Measurements from ENCODE around the gene SPOPL.
"Not testable (repeated sequence)": the region's sequence is repeated elsewhere in the genome, so short reads cannot be mapped to it uniquely, and the experiment has no call there.

Gene SPOPL

DNA sequence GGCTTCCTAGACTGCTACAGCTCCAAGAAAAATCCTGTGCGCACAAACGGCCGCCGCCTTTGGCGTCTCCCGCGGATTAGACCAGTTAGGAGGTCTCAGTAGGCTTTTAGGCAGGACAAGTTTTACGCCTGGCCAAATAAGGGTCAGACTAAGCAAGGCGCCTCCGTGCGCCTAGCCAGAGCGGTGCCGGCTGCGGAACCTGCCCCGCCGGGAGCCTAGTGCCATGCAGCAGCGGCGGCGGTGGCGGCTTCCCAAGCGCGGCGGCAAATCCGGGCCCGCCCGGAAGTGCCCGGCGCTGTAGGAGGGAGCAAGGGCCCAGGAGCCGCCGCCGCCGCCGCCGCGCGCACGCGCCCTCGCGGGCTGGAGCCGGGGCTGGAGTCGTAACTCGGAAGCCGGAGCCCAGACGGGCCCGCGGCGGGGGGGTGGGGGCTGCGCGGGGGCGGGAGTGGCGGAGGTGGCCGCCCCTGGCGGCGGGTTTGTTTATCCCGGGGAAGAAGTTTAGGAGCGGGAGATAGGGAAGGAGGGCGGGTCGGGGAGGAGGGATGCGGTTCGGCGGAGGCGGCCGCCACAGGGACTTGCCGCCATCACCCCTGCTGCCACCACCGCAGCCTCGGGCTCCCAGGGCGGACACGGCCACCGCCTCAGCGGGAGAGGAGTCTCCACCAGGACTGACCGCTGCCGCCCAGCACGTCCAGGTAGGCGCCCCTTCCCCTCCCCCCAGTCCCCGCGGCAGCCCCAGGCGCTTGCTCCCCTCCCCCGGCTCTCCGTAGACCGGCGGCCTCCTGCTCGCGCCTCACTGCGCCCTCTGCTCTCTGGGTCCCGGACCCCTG lies at the start of gene SPOPL:
SPOPL (plus strand) TSS at position 346 of the 830 bp plus-strand sequence. CDS start 48,447 bp downstream, outside the sequence.
- DNase-seq, result peak; percentile 27

DNA sequence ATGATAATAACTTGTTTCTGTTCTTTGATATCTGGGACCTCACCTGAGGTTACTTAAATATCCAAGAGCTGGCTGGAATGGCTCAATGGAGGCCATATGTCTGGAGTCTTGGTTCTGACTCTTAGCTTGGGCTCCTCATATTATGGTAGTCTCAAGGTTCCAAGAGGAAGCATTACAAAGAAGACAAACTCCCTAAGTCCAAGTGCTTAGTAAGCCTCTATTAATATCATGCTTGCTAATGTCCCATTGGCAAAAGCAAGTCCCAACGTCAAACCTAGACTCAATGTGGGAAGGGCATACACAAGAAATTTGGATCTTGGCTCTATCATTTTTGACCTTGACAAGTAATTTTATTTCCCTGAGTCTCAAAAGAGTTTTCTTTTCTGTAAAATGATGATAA lies 49.2 kb upstream of the SPOPL start:
- DNase-seq, result no peak

DNA sequence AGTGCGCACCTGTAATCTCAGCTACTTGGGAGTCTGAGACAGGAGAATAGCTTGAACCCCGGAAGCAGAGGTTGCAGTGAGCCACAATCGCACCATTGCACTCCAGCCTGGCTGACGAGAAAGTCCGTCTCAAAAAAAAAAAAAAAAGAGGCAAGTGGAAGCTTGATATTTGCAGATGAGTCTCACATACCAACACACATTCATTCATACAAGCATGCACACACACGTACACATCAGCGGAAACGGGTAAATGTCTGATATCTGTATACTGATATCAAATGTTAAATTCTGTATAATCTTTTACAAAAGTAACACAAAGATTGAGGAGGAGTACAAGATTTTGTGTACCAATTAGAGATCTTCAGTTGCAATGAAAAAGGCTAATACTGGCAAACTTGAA lies 47.8 kb upstream of the SPOPL start:
- DNase-seq, result no peak

DNA sequence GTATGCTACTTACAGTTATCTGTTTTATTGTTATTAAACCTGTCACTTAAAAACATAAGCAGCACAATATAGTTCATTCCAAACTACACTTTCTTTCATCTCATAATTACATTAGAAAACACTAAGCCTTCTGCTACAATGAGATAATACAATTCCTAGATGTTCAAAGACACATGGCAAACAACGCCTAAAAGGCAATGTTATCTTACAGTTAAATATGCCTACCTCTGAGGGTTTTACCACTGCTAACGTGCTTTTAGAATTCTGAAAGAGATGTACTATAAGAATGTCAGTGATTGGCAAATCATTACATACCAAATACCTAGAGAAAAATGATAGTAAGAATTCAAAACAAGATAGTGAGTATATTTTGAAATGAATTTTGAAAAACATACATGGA lies 46.8 kb upstream of the SPOPL start:
- no peak for DNase-seq

DNA sequence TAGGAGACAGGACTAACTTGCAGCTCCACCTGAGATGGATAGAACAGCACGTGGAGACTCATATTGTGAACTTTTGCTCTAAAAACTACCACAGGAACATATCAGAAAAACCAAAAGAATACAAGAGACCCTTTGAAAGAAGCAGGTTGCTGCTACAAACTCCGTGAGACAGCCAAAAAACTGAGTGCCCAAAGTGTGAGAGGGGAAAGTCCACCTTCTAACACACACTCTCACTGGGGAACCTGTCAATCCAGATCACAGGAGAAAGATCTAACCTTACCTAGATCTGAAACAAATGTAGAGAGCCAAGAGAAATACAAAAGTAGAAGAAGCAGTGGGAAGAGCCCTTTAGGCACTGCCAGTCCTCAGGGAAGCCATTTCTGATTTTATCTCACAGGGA lies 46.3 kb upstream of the SPOPL start:
- no peak for DNase-seq

DNA sequence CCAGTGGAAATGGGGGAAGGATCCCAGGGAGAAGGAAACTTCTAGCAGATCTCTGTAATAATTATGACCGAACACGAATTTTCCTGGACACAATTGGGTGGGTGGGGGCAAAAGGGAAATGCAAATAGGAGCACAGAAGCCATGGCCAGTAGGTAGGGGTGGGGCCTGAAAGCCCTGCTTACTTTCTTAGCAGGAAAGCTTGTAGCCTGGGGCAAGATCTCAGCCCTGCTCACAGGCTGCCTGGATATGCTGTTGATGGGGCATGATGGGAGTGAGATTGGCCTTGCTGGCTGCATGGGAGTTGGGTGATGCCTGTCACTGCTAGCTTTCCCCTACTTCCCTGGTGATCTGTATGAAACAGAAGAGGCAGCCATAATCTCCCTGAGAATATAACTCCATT lies 45.9 kb upstream of the SPOPL start:
- DNase-seq, result no peak

DNA sequence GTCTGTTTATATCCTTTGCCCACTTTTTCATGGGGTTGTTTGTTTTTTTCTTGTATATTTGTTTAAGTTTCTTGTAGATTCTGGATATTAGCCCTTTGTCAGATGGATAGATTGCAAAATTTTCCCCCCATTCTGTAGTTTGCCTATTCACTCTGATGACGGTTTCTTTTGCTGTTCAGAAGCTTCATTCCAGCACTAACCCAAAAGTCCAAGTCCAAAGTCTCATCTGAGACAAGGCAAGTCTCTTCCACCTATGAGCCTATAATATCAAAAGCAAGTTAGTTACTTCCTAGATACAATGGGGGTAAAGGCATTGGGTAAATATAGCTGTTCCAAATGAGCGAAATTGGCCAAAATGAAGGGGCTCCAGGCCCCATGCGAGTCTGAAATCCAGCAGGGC lies 38.9 kb upstream of the SPOPL start:
- DNase-seq, result not testable (repeated sequence)

DNA sequence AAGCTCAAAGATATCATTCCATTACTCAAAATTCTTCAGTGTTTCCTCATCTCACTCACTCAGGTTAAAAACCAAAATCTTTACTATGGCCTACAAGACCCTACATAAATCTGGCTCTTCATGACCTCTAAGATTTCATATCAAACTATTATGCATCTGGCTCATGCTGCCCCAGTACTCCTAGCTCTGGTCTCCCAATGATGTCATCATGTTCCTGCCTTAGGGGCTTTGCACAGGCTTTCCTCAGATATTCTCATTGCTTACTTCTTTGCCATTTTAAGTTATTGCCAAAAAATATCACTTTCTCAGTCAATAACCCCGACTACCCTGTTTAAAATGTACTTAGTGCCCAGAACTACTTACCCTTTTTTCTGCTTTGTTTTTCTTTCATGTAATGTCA lies 33.0 kb upstream of the SPOPL start:
- no peak for DNase-seq

DNA sequence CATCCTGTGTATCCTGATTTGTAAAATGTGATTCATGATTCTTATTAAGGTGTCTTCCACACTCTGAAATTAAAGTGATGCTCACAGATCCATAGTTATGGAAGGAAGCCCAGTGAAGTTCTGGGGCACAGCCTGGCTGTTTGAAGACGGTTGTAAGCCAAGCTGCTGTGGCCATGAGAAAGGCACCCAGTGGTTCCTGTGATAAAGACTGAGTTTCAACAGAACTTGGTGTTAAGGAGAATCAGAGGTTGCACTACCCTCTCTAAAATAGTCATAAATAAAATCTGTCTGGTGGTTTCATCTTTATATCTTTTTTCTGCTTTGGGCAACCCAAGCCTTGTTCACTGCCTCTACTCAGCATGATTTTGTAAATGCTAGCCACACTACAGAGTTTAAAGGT lies 32.2 kb upstream of the SPOPL start:
- DNase-seq, result no peak

DNA sequence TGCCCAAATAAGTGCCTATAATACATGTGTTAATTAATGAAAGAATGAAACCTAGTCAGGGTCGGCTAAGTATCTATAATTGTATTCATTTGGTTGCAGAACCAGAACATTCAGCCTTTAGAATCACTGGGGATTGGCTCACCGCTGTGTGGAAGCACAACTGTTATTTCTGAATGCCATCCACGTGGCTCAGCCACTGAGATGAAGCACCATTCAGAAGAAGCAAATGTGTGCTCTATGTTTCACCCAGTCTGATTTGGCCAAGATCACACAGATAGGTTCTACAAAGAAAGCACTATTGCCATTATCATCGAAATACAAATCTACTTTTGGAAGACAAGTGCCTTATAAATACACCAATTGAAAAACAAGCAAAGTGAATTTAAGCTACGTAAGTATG lies 30.6 kb upstream of the SPOPL start:
- no peak for DNase-seq

DNA sequence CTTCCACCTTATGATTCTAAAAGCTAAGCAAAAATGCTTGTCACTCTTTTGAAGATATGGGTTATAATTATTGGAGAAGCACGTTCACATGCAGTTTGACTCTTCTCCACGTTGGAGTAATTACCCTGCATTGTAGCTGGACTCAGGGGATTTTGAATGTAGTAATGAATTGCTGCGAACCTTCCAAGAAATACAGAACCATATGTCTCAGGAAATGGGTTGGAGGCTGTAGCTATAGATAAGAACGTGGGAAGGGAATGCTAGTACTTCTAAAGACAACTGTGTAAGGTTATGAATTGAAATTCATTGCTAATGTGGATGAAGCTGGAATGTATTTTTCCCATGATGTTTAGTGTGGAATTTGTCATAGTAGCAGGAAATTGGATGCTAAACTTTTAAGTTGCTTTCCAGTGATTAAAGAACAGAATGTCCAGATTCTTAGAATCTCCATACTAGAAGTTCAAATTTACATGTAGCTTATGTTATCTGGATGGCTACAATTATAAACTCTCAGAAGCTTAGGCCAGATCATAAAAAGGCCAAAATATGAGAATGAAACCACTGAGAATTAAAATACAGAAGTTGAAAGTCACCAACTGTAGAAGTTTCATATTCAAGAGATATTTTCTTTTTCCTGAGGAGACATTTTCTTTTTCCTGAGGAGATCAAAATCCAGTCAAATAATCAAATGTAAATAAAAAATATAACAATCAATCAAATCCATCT lies 27.3 kb upstream of the SPOPL start:
- no peak for DNase-seq

DNA sequence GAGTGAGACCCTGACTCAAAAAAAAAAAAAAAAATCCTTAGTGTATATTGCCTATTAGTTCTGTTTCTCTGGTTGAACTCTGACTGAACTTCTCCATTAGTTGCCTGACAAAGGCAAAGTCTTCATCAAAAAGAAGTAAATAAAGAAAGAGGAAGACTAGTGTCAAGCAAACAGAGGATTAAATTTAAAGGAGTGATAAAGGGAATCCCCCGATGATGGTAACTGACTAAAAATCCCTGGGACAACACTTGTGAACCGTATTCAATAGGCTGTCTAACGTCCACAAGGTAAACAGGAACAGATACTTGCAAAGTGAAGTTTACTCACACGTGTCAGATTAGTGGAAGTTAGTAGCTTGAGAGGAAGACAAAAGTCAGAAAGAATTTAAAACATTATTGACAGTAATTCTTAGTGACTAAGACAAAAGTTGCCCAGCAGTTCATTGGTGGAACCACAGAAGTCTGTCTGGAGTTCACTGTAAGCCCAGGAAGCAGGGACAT lies 26.2 kb upstream of the SPOPL start:
- DNase-seq, result no peak

DNA sequence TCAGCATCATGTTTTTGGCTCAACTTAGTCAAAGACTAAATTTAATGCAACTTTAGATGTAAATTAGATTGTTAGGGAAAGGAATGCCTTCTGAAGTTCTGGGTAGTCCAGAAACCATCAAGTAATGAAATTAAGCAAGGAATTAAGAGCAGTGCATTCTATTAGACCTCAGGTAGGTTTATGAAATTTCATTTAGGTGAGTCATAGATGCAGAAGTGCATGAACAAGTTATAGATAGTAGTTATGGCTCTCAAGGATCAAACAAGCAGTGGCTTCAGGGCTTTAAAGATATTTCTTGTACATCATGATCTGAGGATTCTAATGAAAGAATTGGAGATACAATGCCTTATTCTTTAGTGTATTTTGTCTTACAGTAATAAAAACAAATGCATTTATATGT lies 25.4 kb upstream of the SPOPL start:
- DNase-seq, result no peak

DNA sequence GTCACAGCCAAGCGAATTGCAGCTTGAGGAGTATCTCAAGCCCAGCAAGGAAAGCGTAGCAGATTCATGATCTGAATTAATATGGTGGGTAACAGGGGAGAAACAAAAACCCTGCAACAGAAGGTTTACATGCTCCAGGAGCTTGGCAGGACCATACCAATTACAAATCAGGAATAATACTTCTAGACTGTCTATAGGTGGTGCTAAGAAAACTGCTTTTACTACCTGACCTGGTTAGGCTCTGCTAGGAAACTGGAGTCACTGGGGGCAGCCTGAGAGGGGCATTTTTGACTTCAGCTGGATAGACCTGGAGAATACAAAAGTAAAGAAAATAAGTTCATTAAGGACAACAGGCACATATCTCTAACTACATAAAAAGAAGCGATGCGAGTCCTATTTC lies 24.6 kb upstream of the SPOPL start:
- DNase-seq, result no peak

DNA sequence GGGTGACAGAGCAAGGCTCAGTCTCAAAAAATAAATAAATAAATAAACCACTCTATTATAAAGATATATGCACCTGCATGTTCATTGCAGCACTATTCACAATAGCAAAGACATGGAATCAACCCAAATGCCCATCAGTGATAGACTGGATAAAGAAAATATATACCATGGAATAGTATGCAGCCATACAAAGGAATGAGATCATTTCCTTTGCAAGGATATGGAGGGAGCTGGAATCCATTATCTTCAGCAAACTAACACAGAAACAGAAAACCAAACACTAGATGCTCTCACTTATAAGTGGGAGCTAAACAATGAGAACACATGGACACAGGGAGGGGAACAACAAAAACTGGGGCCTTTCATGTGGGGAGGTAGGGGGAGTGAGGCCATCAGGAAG lies 18.8 kb upstream of the SPOPL start:
- DNase-seq, result not testable (repeated sequence)

DNA sequence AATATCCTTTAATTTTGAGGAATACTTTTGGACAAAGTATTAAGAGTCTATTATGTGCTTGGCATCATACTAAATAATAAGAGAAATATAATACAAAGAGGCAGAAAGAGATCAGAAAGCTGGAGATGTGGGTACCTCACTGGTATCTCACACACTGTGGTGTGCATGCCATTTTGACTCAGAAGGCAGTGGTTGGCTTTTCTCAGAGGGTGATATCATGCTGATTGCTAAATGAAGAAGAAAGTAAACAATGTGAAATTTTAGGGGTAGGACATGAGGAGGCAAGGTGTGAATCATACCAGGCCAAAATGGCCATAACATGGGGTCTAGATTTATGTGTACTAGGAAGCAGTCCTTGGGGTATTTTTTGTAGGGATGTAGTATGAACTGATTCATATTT lies 16.6 kb upstream of the SPOPL start:
- DNase-seq, result no peak

DNA sequence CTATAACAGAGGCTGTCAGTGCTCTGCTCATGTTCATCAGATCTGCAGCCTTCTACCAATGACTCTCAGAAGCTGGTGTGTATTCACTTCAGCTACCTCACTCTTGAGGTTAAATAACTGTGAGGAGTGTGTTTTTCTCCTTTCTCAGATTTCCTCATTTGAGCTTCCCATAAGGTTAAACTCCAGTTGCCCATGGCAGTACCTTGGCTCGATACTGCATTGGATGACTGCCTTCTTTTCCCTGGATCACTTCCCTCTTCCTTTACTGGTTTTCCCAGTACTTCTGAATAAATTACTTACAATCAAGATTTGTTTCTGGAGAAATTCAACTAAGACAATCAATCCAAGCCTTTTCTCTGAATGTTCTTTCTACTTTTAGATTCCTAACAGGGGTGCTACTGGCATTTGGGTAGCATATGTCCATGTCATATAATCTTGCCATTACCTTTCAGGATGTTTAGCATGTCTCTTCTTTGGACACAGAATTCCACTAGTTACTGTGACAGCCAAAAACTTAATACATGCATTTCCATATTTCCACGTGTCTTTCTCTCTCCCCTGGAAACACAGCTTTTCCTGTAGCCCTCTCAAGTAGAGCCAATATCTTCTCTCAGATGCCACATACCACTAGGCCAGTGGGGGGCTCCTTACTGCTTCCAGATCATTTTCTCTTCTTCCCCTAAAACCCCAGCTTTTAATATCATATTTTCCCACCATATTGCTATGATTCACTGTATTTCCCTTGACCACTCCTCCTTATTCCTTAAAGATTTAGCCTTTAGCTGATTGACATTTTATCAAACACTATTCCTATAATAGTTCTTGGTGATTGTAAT lies 15.0 kb upstream of the SPOPL start:
- no peak for DNase-seq

DNA sequence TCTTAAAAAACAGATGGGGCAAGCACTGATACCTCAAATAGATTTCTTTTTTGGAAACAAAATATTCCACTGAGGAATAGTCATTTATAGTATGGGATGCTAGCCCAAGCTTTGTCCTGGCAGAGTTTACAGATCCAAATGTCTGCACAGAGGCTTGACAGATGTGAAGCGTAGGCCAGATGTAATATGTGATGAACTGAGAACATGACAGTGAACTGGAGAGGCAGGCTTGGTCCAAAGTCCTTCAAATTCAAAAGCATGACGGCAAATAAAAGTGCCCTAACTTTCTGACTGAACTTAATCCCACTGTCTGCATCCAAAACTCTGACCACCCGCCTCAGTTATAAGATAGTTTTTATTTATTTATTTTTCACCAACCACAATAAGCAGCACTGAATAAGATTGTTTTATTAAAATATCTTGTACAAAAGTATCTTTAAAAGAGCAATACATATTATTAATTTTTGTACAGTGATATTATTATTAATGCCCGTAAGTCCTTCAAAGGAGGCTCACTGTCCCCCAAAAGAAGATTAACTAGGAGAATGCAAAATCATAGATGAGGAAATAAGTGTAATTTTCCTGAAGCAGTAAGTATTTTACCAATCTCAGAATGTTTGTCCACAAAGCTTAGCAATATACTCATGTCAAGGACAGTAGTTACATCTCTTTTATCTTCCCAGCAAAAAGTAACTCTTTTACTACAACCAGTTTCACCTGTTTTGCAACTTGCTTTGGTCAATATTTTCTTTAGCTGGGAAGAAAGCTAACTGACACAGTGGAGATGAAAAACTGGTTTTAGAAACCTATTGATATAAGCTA lies 10.7 kb upstream of the SPOPL start:
- no peak for DNase-seq

DNA sequence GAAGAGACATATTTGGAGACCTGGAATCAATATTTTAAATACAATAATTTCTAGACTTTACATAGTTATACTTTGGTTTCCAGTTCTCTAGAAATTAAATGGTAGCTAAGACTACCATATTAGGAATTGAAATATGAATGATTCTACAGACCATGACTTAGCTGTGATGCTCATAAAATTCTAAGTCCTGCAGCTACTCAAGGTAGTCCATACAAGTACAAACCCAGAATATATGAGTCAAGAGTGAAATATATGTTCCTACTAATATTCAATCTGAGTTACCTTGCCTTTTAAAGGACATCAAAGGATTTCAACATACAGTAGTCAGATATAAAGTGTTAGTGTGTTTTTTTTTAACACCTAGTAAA lies 10.1 kb upstream of the SPOPL start:
- DNase-seq, result no peak

DNA sequence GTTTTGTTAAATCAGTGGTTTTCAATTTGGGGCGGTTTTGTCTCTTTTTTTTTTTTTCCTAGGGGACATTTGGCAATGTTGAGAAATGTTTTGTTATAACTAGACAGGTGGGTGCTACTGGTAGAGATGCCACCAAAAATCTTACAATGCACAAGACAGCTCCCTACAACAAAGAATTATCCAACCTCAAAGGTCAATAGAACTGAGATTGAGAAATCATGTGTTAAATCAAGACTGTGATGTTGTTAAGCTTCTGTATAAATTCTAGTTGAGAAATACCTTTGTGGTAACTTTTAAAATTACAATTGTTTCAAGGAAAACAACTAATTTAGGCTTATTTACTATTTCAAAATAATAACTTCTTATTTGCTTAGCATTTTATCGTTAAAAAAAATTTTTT lies 9.4 kb upstream of the SPOPL start:
- DNase-seq, result no peak

DNA sequence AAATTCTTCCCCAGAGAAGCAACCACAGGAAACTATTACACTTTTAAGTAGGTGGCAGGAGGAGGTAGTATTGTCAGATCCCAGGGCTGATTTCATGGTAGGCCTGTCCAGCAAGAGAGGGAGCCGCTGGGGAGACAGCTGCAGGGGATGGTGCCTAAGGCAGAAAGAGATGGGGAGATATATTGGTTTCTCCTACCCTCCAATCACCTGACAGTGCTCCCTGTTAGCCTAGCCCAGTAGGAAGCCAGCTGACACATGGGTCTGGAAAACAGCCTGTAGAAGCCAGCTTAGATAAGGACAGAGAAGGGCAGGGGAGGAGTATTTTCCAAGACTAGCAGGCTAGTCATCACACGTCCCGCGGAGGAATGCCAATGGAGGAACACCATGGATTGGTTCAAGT lies 8.2 kb upstream of the SPOPL start:
- no peak for DNase-seq

DNA sequence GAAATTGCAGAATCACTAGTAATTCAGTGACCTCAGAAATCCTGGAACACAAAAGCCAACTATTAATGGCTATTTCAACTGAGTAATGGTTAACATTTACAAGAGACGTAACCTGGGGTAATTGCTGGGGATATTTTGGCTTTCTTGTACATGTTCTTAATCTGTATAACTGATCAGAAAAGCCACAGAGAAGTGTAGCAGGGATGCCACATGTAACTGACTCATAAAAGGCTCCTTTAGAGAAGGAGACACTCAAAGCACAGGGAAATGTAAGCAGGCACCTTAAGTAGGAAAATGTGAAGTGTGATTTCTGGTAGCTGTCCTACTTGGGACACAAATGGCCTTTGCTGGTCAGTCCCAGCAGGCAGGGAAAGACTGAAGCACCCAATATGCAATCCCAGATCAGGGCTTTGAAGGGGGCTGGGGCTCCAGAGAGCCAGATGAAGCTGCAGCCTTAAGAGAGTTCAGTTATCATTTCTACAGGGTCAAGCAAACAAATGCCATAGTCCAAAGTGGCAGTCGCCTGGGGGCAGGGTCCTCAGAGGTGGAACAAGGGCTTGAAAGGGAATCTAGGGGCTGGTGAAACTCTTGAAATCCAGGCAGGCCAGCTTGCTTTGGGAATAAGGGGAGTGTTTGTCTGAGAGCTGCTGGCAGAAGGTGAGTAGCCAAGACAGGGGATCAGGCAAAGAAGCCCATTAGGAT lies 7.2 kb upstream of the SPOPL start:
- no peak for DNase-seq
